ENCODE results near the gene PSIP1. TPM values are rescaled to one million over a fixed set of nuclear protein-coding genes. Genes with fewer than 3 reads are reported as not detected.
A peak's percentile ranks its signal among the peaks of the same experiment; 100 is the strongest.

Gene PSIP1
- total RNA-seq, 4 donors from 2014 or later: 11.7 to 21.3 (median 12.5) TPM

DNA sequence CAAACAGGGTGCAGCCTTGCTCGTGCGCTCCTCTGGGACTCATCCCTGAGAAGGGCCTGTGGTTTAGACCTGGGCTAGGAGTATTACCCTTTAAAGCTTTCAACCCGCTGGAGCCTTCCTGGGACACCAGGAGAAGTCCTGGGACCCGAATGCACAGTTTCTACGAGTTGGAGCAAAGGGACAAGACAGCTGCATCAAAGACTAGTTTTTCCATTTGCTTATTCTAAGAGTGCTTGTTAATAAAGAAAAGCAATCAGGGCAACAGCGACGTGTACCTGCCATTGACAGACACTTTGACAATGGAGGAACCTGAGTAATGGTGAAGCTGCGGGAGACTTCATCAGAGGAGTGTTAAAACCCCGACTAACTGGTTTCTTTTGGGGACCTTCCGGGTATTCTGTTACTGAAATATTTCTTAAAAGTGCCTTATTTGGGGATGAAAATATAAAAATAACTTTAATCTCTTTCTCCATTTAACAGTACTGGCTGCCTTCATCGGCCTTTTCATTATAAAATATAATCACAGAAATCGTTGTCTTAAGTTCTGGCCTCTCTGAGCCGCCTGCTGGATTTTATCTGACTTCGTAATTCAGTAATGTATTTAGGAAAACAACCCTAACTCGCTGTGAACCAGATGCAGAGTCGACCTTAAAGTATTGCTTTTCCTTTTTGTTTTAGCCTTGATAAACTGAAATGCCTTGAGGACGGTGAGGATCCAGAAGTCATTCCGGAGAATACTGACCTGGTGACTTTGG lies 87.4 kb downstream of the PSIP1 start:
- ATAC-seq: peak; percentile 53 to 54
- H3K9me3 ChIP-seq: no peaks in the 10 kb centered on the region
- intact Hi-C loops (cut with DNase I; ENCODE audit: low total_unique reads): loop anchor here (2.0 to 10.0 kb wide), 5 partner anchors 87 to 1636 kb away; partner anchors contain the start of genes PSIP1 and TTC39B
- DNase-seq: no peak
- H3K4me3 ChIP-seq: peak overlapping the region; percentile 86 to 100 (median 89)
- H3K27ac ChIP-seq: peak overlapping the region; percentile 86 to 91 (median 90)
- H3K36me3 ChIP-seq: peaks cover 0 to 13% of the 10 kb centered on the region in 2 donors
- no peaks in the 10 kb centered on the region for H3K27me3 ChIP-seq
- TF ChIP-seq POLR2A (IDR thresholded peaks at IDR 0.05): no peak
- TF ChIP-seq, protein P1, sequence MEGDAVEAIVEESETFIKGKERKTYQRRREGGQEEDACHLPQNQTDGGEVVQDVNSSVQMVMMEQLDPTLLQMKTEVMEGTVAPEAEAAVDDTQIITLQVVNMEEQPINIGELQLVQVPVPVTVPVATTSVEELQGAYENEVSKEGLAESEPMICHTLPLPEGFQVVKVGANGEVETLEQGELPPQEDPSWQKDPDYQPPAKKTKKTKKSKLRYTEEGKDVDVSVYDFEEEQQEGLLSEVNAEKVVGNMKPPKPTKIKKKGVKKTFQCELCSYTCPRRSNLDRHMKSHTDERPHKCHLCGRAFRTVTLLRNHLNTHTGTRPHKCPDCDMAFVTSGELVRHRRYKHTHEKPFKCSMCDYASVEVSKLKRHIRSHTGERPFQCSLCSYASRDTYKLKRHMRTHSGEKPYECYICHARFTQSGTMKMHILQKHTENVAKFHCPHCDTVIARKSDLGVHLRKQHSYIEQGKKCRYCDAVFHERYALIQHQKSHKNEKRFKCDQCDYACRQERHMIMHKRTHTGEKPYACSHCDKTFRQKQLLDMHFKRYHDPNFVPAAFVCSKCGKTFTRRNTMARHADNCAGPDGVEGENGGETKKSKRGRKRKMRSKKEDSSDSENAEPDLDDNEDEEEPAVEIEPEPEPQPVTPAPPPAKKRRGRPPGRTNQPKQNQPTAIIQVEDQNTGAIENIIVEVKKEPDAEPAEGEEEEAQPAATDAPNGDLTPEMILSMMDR (IDR thresholded peaks at IDR 0.05 in 4 of 5, conservative IDR thresholded peaks at IDR 0.05 in 1 of 5): no peak
- in situ Hi-C loops (cut with MboI; ENCODE audit: low sequenced_read_pairs in 4 of 4): loop anchor here in 2 of 4 donors (5.0 to 25.0 kb wide), 2 partner anchors 121 to 211 kb away; no protein-coding TSS in a partner anchor
- H3K4me1 ChIP-seq: peaks cover 6 to 16% of the 10 kb centered on the region in 2 donors

DNA sequence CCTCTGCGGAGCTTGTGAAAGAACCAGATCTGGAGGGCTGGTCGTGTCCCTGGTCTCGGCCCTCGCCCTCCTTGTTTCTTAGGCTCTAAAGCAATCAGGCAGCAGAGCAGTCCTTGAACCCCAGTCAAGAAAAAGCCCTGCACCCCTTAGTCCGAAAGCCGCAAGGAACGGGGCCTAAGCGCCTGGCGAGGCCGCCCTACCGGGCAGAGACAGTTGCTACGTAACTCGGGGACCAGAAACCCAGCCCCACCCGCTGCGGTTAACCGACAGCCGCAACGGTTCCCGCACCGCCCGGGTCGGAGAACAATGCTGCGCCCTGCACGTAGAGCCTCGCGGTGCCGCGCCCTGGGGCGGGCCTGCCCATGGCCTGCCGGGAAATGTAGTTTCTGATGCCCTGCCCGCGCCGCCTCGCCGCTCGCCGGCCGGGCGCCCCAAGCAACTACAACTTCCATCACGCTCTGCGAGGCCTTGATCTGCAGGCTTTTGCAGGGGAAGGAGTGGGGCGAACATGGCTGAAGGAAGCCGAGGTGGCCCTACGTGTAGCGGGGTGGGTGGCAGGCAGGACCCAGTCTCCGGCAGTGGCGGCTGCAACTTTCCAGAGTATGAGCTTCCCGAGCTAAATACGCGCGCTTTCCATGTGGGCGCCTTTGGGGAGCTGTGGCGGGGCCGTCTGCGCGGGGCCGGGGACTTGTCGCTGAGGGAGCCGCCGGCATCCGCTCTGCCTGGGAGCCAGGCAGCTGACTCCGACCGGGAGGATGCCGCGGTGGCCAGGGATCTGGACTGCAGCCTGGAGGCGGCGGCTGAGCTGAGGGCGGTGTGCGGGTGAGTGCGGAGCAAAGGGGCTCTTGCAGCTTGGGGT lies 88.2 kb downstream of the PSIP1 start, which contains the start of gene SNAPC3:
SNAPC3 (plus strand) TSS at position 505 of the 859 bp plus-strand sequence; CDS start at position 509, 4 bp downstream.
- Histone ChIP-seq H3K27ac (peak within 1 kb of the TSS; percentile 86 to 91 (median 90)), H3K36me3 (peaks cover 0 to 13% of the 10 kb centered on the region in 2 donors), H3K27me3 (no peaks in the 10 kb centered on the region), H3K4me3 (peak within 1 kb of the TSS; percentile 86 to 100 (median 89)), H3K4me1 (peaks cover 6 to 16% of the 10 kb centered on the region in 2 donors), H3K9me3 (no peaks in the 10 kb centered on the region)
- in situ Hi-C loops (cut with MboI; ENCODE audit: low sequenced_read_pairs in 4 of 4) (loop anchor here in 2 of 4 donors (5.0 to 25.0 kb wide), 2 partner anchors 120 to 210 kb away; no protein-coding TSS in a partner anchor), intact Hi-C loops (cut with DNase I; ENCODE audit: low total_unique reads) (loop anchor here (1.0 to 10.0 kb wide), 6 partner anchors 88 to 1635 kb away; partner anchors contain the start of genes PSIP1 and TTC39B)
- DNase-seq: peak; percentile 83 to 88
- TF ChIP-seq POLR2A (IDR thresholded peaks at IDR 0.05): peak; percentile 50 to 51
- TF ChIP-seq, protein P1 (IDR thresholded peaks at IDR 0.05 in 4 of 5, conservative IDR thresholded peaks at IDR 0.05 in 1 of 5): peak in 2 of 5 experiments; percentile 16 to 18
- ATAC-seq: peak; percentile 97 to 98

DNA sequence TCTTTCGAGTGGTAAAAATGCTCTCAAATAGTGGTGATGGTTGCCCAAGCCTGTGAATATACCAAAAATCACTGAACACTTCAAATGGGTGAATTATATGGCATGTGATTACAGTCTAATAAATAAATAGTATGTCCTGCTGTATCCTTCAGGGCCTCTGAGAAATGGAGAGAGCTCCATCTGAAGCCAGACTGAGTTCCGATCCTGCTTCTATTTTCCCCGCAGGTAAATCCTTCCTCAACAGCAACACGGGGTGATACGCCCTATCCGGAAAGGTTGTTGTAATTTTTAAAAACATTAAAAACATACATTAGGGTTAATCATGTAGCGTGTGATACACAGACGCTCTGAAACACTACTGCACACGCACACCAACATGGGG lies 88.8 kb downstream of the PSIP1 start:
- Histone ChIP-seq H3K4me1 (peaks cover 6 to 16% of the 10 kb centered on the region in 2 donors), H3K36me3 (peaks cover 0 to 9% of the 10 kb centered on the region in 2 donors), H3K9me3 (no peaks in the 10 kb centered on the region), H3K4me3 (peak overlapping the region; percentile 86 to 100 (median 89)), H3K27ac (peak overlapping the region; percentile 86 to 91 (median 90)), H3K27me3 (no peaks in the 10 kb centered on the region)
- ATAC-seq: peak in 1 of 2 donors; percentile 1
- no peak for DNase-seq
- intact Hi-C loops (cut with DNase I; ENCODE audit: low total_unique reads): loop anchor here (1.0 to 10.0 kb wide), 6 partner anchors 89 to 1635 kb away; partner anchors contain the start of genes PSIP1 and TTC39B
- in situ Hi-C loops (cut with MboI; ENCODE audit: low sequenced_read_pairs in 4 of 4): loop anchor here in 2 of 4 donors (5.0 to 25.0 kb wide), 2 partner anchors 120 to 210 kb away; no protein-coding TSS in a partner anchor
- TF ChIP-seq, protein P1 (IDR thresholded peaks at IDR 0.05 in 4 of 5, conservative IDR thresholded peaks at IDR 0.05 in 1 of 5): no peak
- TF ChIP-seq POLR2A (IDR thresholded peaks at IDR 0.05): no peak

GRCh38 chr9:15421532-15421931 lies 89.2 kb downstream of the PSIP1 start:
- H3K27ac ChIP-seq: peak overlapping the region in 1 of 4 donors; percentile 91

More at GRCh38 chr9:15421532-15421931, 89.2 kb downstream of the PSIP1 start:
- in situ Hi-C loops (cut with MboI; ENCODE audit: low sequenced_read_pairs in 4 of 4): loop anchor here in 2 of 4 donors (5.0 to 25.0 kb wide), 2 partner anchors 119 to 209 kb away; no protein-coding TSS in a partner anchor
- peaks cover 0 to 9% of the 10 kb centered on the region in 2 donors for H3K36me3 ChIP-seq
- H3K27me3 ChIP-seq: no peaks in the 10 kb centered on the region
- intact Hi-C loops (cut with DNase I; ENCODE audit: low total_unique reads): loop anchor here (5.0 to 10.0 kb wide), 4 partner anchors 114 to 1634 kb away; partner anchors contain the start of gene TTC39B
- peak overlapping the region in 1 of 4 donors; percentile 100 for H3K4me3 ChIP-seq
- TF ChIP-seq, protein P1 (IDR thresholded peaks at IDR 0.05 in 4 of 5, conservative IDR thresholded peaks at IDR 0.05 in 1 of 5): no peak
- no peak for TF ChIP-seq POLR2A (IDR thresholded peaks at IDR 0.05)
- no peak for DNase-seq
- H3K4me1 ChIP-seq: peaks cover 6 to 16% of the 10 kb centered on the region in 2 donors
- H3K9me3 ChIP-seq: no peaks in the 10 kb centered on the region
- ATAC-seq: no peak

Measured in gastrocnemius medialis (tissue), 4 donors.